Measurements from ENCODE around the gene GBGT1.

DNA sequence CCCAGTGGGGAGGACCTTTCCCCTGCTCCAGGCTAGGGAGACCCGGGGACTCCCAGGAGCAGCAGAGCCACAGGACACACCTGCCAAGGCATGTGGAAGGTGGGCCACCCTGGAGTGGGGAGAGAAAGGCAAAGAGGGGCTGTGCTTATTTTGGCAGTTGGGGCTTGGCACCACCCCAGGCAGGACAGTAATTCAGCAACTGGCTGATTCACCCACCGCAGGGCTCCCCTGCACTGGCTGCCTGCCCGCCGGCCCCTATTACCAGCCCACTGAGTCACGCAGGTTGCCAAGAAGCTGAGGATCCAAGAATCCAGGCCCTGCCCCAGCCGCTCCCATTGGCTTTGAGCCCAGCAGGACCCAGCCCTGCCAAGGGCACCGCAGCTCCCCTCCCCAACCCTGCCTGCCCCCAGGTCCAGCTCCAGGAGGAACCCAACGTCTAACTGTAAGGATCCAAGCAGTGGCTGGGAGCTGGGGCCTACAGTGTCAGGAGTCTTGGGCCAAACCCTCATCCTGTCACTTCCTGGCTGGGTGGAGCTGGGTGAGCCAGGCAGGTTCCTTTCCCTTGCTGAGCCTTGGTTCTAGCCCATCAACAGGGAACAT is 28.5 kb downstream of the GBGT1 start:
- TF ChIP-seq POLR2AphosphoS5 (IDR thresholded peaks at IDR 0.05; ENCODE audit: borderline replicate concordance, low read depth, low read length) = no peak
- no peak for TF ChIP-seq EZH2 (IDR thresholded peaks at IDR 0.05)
